GM12874 (cell line): ENCODE measurements around the gene INTS1.

Experiments used
- CTCF ChIP-seq: IDR thresholded peaks from 2 replicates; pipeline ENCODE4 v1.5.1; 2011; ENCODE audit warnings: low read depth, mild to moderate bottlenecking, control low read depth, low read length, moderate library complexity; ENCODE audit not compliant: insufficient read depth

The INTS1 gene

GRCh38 chr7:1503390-1503789, 799 bp downstream of the INTS1 start:
- TF ChIP-seq CTCF, result no peak

GRCh38 chr7:1502845-1503244, 1.3 kb downstream of the INTS1 start:
- TF ChIP-seq CTCF, result no peak

GRCh38 chr7:1501487-1502270, 2.5 kb downstream of the INTS1 start:
- TF ChIP-seq CTCF, result no peak

- no peak for TF ChIP-seq CTCF
These were observed 4.0 kb downstream of the INTS1 start for GRCh38 chr7:1500064-1500807.

GRCh38 chr7:1499367-1500029, 4.7 kb downstream of the INTS1 start:
- TF ChIP-seq CTCF, result no peak

GRCh38 chr7:1498370-1499305, 5.6 kb downstream of the INTS1 start:
- TF ChIP-seq CTCF, result no peak
